VCaP (cell line): ENCODE data around the gene NUAK1.

Experiments used
- H3K27ac ChIP-seq: fragments of 450-650 bp; 2 replicates; pipeline ENCODE4 v1.5.1; 2017
- CTCF ChIP-seq: fragments of 450-650 bp; conservative IDR thresholded peaks from 2 replicates; pipeline ENCODE4 v1.5.1; 2017; ENCODE audit warnings: mild to moderate bottlenecking, moderate library complexity

NUAK1 gene

GRCh38 chr12:106093246-106093645 is 45.5 kb downstream of the NUAK1 start:
- TF ChIP-seq CTCF: no peak
- H3K27ac ChIP-seq: no peak overlapping the region

GRCh38 chr12:106091446-106091820 is 47.3 kb downstream of the NUAK1 start:
- TF ChIP-seq CTCF: no peak
- H3K27ac ChIP-seq: no peak overlapping the region

GRCh38 chr12:106090591-106091445 is 47.9 kb downstream of the NUAK1 start:
- no peak overlapping the region for H3K27ac ChIP-seq
- TF ChIP-seq CTCF: no peak

- no peak overlapping the region for H3K27ac ChIP-seq
- TF ChIP-seq CTCF: no peak
Observed at GRCh38 chr12:106089935-106090334, 48.8 kb downstream of the NUAK1 start.

- H3K27ac ChIP-seq: no peak overlapping the region
- TF ChIP-seq CTCF: no peak
Observed at GRCh38 chr12:106088811-106089485, 49.8 kb downstream of the NUAK1 start.

- H3K27ac ChIP-seq: no peak overlapping the region
- TF ChIP-seq CTCF: no peak
Observed at GRCh38 chr12:106088246-106088808, 50.4 kb downstream of the NUAK1 start.

GRCh38 chr12:106086696-106087095 is 52.1 kb downstream of the NUAK1 start:
- no peak for TF ChIP-seq CTCF
- no peak overlapping the region for H3K27ac ChIP-seq
